Measurements from ENCODE around the gene ISLR. TPM values are rescaled to one million over a fixed set of nuclear protein-coding genes. Genes with fewer than 3 reads are reported as not detected.

The ISLR gene
- polyA plus RNA-seq, 2 of the 4 experiments (the other 2 are of a cell fraction): 0.10 to 0.43 TPM

GRCh38 chr15:74215958-74216357, 42.4 kb downstream of the ISLR start (continued):
- no peak for TF ChIP-seq BCL3 (IDR thresholded peaks at IDR 0.05)

GRCh38 chr15:74216949-74217348, 43.4 kb downstream of the ISLR start:
- no peak for FAIRE-seq
- POLR2A ChIA-PET: no interaction called here
- DNase-seq (ENCODE audit: low read depth in 1 of 2, low spot score in 1 of 2): no peak
- CTCF ChIA-PET: interaction anchor here (1.3 kb wide), 1 partner anchor 26 kb away, joined by 4 read pairs; no protein-coding TSS in a partner anchor
- peak overlapping the region in 1 of 2 experiments; percentile 13; a peak in 1 of 6 replicates for H3K27ac ChIP-seq
- H3K4me3 ChIP-seq: no peak overlapping the region
- H3K9me3 ChIP-seq: no peaks in the 10 kb centered on the region
- H3K4me1 ChIP-seq: peaks cover 40% of the 10 kb centered on the region
- ATAC-seq: no peak
- 54% methylated on average over 2 of the region's 3 CpGs for WGBS (ENCODE audit: missing lambda C conversion rate)
- no peak for TF ChIP-seq KDM1A (IDR thresholded peaks at IDR 0.05; ENCODE audit: low read depth)
- TF ChIP-seq SREBF2 (IDR thresholded peaks at IDR 0.05): no peak
- no peak for TF ChIP-seq ZSCAN20 (CRISPR knock-in tag; IDR thresholded peaks at IDR 0.05)
- TF ChIP-seq RFX5 (IDR thresholded peaks at IDR 0.05): no peak
- no peak for TF ChIP-seq FOSB (CRISPR knock-in tag; IDR thresholded peaks at IDR 0.05)
- no peak for TF ChIP-seq NR3C1 (IDR thresholded peaks at IDR 0.05)
- TF ChIP-seq EHF (CRISPR knock-in tag; IDR thresholded peaks at IDR 0.05): no peak
- no peak for TF ChIP-seq HDAC2 (IDR thresholded peaks at IDR 0.05)
- TF ChIP-seq CBX8 (IDR thresholded peaks at IDR 0.05): no peak
- TF ChIP-seq HOXA7 (CRISPR knock-in tag; IDR thresholded peaks at IDR 0.05): no peak
- no peak for TF ChIP-seq MAZ (IDR thresholded peaks at IDR 0.05; ENCODE audit: borderline replicate concordance, low read depth, low read length)
- no peak for TF ChIP-seq RARB (CRISPR knock-in tag; IDR thresholded peaks at IDR 0.05)
- TF ChIP-seq ELK1 (IDR thresholded peaks at IDR 0.05; ENCODE audit: low read depth, low read length): no peak
- TF ChIP-seq RAD21 (conservative IDR thresholded peaks at IDR 0.05 in 1 of 2, IDR thresholded peaks at IDR 0.05 in 1 of 2): no peak
- no peak for TF ChIP-seq CTCF (IDR thresholded peaks at IDR 0.05)
- TF ChIP-seq CEBPB (IDR thresholded peaks at IDR 0.05): no peak
- TF ChIP-seq PBX3 (IDR thresholded peaks at IDR 0.05): no peak
- TF ChIP-seq MYC (IDR thresholded peaks at IDR 0.05; ENCODE audit: borderline replicate concordance, low read length): no peak
- no peak for TF ChIP-seq EHMT2 (IDR thresholded peaks at IDR 0.05; ENCODE audit: low read depth)
- TF ChIP-seq EP300 (IDR thresholded peaks at IDR 0.05): no peak
- no peak overlapping the region for H3K4me2 ChIP-seq

Measured in A549 (cell line).